Head of caudate nucleus (tissue), 42 donors: Measurements from ENCODE around the gene BAMBI.

ENCODE experiments used
- DNase-seq, 42 donors: peaks; one replicate each; pipeline versions ENCODE4 v3.0.0 to v3.0.0-alpha.2; 2020 to 2021; ENCODE audit warnings: mixed read lengths in 7 of 42
- intact Hi-C: fragments of 100-400 bp; cut with DNase I; formaldehyde crosslinking; loops from one replicate; pipeline ENCODE4 v1.15.0; 2022

The BAMBI gene

DNA sequence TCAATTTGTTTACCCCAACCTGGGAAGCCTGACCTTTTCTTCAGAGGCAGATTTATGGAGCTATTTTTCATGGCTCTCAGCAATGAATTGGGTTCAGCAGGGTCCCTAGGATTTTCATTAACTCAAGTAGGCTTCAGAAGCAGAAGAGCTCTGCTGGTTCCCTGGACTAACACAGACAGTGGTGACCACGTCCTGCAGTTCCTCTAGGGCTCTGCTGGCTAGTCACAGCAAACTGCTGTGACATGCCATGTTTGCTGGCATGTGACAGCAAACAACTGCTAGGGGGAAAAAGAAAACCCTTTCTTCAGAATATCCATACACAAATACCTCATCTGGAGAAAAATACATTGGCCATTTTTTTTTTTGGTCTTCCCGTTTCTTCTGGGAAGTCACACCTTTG is 13.2 kb downstream of the BAMBI start:
- intact Hi-C loops, result no loop called here
- no peak for DNase-seq

DNA sequence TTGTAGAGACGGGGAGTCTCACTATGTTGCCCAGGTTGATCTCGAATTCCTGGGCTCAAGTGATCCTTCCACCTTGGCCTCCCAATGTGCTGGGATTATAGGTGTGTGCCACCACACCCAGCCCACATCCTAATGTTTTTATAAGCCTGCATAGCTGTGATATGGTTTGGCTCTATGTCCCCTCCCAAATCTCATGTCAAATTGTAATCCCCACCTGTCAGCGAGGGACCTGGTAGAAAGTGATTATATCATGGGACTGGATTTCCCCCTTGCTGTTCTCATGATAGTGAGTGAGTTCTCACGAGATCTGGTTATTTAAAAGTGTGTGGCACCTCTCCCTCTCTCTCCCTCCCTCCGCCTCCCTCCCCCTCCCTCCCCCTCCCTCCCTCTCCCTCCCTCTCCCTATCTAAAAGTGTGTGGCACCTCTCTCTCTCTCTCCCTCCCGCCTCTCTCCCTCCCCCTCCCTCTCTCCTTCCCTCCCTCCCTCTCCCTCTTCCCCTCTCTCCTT is 13.9 kb downstream of the BAMBI start:
- intact Hi-C loops, result no loop called here
- DNase-seq, result no peak

DNA sequence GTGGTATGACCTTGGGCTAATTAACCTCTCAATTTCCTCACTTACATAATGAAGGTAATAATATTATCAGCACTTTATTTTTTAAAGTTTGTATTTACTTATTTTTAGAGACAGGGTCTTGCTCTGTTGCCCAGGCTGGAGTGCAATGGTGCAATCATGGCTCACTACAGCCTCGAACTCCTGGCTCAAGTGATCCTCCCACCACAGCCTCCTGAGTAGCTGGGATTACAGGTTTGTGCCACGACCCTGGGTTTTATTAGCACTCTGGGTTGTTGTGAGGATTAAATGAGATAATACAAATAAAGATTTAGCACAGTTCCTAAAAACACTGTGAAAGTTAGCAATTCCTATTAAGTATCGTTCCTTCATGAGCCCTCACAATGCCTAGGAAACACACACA is 14.7 kb downstream of the BAMBI start:
- no peak for DNase-seq
- intact Hi-C loops, result no loop called here

GRCh38 chr10:28694530-28694929 is 17.2 kb downstream of the BAMBI start:
- intact Hi-C loops, result no loop called here

DNA sequence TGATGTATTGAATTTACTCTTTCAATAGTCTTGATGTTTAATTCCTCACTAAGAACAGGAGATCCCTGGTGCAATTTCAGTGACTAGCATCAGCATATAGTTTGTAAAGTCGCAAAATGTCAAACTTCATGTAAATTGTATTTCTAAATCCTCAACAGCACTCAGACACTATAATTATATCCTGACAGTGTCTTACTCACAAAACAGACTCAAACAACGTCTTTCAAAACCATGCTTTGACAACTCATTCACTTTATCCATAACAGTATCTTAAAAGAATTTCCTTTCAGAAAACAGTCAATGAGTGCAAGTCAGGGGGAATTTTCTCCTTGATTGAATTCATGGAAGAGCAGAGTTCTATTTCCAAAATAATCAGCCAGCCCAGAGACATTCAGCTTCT is 20.8 kb downstream of the BAMBI start:
- intact Hi-C loops, result no loop called here
- DNase-seq, result no peak

More at GRCh38 chr10:28694530-28694929, 17.2 kb downstream of the BAMBI start:
- no peak for DNase-seq

DNA sequence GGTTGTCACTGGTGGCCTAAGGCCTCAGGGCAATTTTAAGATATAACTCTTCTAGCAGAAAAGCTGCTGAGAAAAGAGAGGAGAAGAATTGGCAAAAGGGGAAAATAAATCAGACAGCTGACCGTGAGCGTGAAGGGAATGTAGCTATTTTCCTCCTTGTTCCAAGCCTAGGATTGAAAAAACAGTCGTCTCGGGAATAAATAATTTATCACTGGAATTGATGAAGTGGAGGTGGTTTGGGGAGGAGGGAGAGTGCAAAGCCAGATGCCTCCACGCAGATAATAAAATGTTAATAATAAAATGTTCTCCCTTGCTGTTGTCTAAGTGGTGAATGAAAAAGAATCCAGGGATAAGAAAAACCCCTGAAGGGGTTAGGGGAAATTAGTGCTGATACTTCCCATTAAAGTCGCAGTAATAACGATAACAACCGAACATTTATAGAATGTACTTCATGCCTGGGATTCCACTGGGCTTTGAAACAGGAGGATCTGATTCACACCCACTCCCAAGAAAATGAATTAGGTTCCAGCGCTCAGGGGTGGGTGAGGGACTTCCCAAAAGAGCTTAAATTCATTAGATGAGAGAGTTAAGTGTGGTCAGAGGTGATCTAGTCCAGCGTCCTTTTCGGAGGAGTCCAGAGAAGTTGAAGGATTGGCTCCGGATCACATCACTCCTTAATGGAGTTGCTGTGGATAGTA is 27.3 kb downstream of the BAMBI start:
- DNase-seq, result no peak
- intact Hi-C loops, result no loop called here

DNA sequence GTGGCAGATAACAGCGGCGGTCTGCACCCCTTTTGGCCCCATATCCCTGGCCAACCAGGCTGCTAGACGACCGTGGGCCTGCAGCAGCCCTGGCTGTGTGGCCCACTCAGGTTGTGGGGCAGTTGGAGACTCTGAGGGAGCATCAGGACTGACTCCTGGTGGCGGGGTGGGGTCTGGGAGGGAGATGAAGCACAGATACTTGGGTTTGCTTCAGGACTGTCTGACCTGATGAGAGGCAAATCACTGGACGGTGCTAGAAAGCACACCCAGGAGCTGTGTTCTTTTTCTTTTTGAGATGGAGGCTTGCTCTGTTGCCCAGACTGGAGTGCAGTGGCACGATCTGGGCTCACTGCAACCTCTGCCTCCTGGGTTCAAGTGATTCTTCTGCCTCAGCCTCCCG is 28.2 kb downstream of the BAMBI start:
- DNase-seq, result no peak
- intact Hi-C loops, result no loop called here

DNA sequence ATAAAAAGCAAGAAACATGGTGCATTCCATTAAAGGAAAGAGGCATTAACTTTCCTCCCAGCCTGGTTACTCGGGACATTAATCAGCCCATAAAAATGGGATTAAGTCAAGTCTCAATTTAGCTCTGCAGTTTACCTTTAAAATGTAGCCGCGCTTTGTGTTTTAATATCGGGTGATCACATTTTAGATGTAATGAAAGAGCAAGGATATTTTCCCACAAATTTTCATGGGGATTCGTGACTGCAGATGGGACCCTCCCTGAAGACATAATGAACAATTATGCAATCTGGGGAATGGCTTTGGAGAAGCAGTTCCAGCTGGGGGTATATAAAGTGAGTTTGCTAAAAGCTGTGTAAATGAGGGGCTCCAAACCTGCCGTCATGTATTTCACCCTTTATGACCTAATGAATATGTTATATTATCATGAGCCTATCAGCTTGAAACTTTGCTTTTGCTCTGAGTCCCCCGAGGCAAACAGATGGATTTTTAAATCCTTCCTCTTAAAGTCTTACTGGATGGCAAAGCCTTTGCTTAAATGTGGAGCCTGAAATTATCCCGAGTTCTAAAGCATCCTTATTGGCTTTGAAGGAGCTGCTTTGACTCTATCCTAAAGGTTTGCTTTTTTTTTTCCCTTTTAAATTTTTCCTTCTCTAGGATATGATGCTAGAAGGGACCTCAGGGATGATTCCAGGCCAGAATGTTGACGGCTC is 31.8 kb downstream of the BAMBI start:
- no peak for DNase-seq
- intact Hi-C loops, result no loop called here

GRCh38 chr10:28710202-28710886 is 33.0 kb downstream of the BAMBI start:
- DNase-seq, result peak in 1 of 42 donors; percentile 9
- intact Hi-C loops, result no loop called here

DNA sequence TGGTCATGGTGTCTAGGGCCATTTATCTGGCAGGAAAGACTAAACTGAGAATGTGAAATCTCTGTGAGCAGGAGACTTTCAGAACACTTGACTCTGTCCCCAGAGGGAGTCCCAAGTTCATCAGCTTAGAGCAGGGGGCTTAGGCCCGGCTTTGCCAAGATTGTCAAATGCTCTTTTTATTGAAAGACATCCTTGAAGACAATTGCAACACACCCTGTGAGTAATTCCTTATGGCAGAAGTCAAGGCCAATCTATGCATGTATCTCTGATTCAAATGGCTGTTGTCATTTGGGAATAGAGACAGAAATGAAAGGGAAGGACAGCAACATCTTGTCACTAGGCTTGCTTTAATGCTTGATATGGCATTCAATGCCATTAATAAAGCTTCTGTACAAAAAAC is 33.7 kb downstream of the BAMBI start:
- intact Hi-C loops, result no loop called here
- no peak for DNase-seq

DNA sequence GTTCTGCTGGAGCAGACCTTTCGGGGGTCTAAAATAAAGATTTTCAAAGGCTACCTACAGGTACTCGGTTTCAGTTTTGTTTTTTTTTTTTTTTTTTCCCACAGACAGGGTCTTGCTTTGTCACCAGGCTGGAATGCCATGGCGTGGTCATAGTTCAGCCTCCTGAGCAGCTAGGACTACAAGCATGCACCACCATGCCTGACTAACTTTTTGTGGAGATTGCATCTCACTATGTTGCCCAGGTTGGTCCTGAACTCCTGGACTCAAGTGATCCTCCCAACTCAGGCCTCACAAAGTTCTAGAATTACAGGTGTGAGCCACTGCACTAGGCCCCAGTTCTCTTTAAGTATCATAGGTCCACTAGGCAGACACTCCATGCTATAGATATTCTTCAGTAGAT is 34.5 kb downstream of the BAMBI start:
- no peak for DNase-seq
- intact Hi-C loops, result no loop called here

- DNase-seq, result no peak
- intact Hi-C loops, result no loop called here
These were observed 36.5 kb downstream of the BAMBI start for GRCh38 chr10:28713626-28714352.

DNA sequence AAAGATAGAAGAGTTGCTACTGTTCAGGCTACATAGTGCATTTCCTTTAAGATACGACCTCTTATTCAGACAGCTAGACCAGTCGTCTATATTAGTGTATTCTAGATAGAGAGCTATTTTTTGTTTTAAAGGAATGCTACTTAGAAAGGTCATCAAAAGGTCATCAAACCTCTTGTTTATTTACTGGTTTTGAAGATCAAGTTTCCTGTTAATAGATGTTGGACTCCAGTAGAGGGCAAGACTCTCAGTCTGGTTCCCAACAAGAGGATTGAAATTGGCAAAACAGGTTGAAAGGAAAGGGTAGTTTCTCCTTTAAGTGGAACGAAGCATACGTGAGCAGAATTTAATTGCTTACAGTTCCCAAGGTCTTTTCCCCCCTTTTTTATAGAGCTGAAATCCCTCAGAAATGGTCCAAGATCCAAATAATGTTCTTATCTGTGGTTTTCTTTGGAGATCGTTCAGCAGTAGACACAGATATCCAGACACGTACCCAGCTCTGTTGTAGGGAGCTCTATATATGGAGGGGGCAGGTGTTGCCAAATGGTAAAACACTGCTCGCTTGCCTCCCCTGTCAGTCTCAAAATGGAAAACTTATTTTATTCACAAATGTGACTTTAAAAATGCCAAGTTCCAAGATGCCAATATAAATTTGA is 37.2 kb downstream of the BAMBI start:
- intact Hi-C loops, result no loop called here
- DNase-seq, result no peak

DNA sequence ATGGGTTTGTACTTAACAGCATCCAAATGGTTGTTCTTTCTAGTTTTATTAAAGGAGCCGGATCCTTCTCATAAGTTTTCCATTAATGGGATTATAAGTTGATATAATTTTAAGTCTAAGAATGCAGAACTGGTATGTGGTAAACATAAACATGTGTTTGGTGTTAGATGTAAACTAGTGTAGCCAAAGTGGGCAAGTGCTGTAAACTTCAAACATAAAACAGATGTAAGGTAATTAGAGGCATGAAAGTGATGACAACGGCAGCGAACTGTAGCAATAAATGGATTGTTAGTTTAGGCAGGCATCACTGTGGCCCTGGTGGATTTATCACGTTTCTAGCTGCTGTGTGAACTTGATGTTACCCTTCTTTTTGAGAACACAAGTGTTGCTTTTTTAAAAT is 37.9 kb downstream of the BAMBI start:
- intact Hi-C loops, result no loop called here
- no peak for DNase-seq

DNA sequence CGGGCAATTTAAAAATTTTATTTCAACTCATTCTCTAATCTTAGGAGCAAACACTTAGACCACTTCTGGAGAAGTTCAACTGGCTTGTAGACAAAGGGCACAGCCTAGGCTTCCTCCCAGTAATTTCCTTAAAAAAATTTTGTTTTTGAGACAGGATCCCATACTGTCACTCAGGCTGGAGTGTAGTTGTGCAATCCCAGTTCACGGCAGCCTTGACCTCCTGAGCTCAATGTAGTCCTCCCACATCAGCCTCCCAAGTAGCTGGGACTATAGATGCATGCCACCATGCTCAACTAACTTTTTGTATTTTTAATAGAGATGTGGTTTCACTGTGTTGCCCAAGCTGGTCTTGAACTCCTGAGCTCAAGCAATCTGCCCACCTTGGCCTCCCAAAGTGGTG is 38.4 kb downstream of the BAMBI start:
- intact Hi-C loops, result no loop called here
- no peak for DNase-seq

GRCh38 chr10:28716748-28717147 is 39.4 kb downstream of the BAMBI start:
- intact Hi-C loops, result no loop called here
- DNase-seq, result no peak

- DNase-seq, result no peak
- intact Hi-C loops, result no loop called here
These were observed 40.4 kb downstream of the BAMBI start for GRCh38 chr10:28717656-28718201.

GRCh38 chr10:28719789-28720436 is 42.6 kb downstream of the BAMBI start:
- DNase-seq, result no peak
- intact Hi-C loops, result no loop called here
